ENCODE measurements around the gene VPS39. TPM values are rescaled to one million over a fixed set of nuclear protein-coding genes. Genes with fewer than 3 reads are reported as not detected.

VPS39 gene
- total RNA-seq (50.2 and 56.7 TPM in 2 replicates), polyA plus RNA-seq (51.1 and 56.5 TPM in 2 replicates), polyA minus RNA-seq (71.0 and 81.7 TPM in 2 replicates), Bru-seq, nascent RNA (percentile 76 among the genes with signal in this experiment), BruChase-seq, experiment 1, labeled RNA remaining after a 6-hour chase (percentile 83 among the genes with signal in this experiment), BruChase-seq, experiment 2, labeled RNA remaining after a 2-hour chase (percentile 77 among the genes with signal in this experiment)
- polyA plus RNA-seq (2011; cell fraction: cytosol; rRNA removed) = 34.8 and 37.1 TPM in 2 replicates
- 216 and 234 TPM in 2 replicates for polyA plus RNA-seq (2011; cell fraction: nucleus; rRNA removed)
- polyA plus RNA-seq (2012) = 31.9 and 37.7 TPM in 2 replicates
- polyA minus RNA-seq (2011; cell fraction: cytosol; rRNA and poly(A)+ RNA removed) = 17.6 TPM
- polyA minus RNA-seq (2011; cell fraction: nucleus; rRNA and poly(A)+ RNA removed) = 82.7 and 126 TPM in 2 replicates
- long read RNA-seq, full-length matches to known transcripts = 65 of 72 reads
- long read RNA-seq, partial matches to known transcripts = 3 of 72 reads
- long read RNA-seq, other reads (novel, unspliced or antisense) = 4 of 72 reads

- no peaks in the 10 kb centered on the region for H3K9me1 ChIP-seq (replicated peaks; ENCODE audit: control insufficient read depth, extremely low read depth, insufficient read depth, low read length)
- FAIRE-seq (peak; percentile 91), DNase-seq (ENCODE audit: low read depth, low spot score) (peak; percentile 92)
- ChIA-PET CTCF (interaction anchor here (0.6 to 2.4 kb wide), 3 partner anchors 12 to 916 kb away, joined by 3 to 7 read pairs (median 5); no protein-coding TSS in a partner anchor), POLR2A (interaction anchor here (0.6 to 1.0 kb wide), 2 partner anchors 12 to 26 kb away, joined by 3 read pairs; no protein-coding TSS in a partner anchor)
- peak within 1 kb of the TSS; percentile 79 for H3K27ac ChIP-seq (ENCODE audit: insufficient read depth, low read depth, low read length)
- TSS peak; percentile 49 for BruUV-seq (replicated peaks)
- H3K9ac ChIP-seq (replicated peaks; ENCODE audit: extremely low read depth, insufficient read depth, low read length) = peak within 1 kb of the TSS; percentile 92
- intact Hi-C loops (cut with micrococcal nuclease) = loop anchor here (1.0 kb wide), 1 partner anchor 177 kb away; no protein-coding TSS in a partner anchor
- peak; percentile 88 for TF ChIP-seq POLR2A (IDR thresholded peaks at IDR 0.05; ENCODE audit: low read depth, low read length)
- TF ChIP-seq GATA2 (IDR thresholded peaks at IDR 0.05; ENCODE audit: insufficient read depth, insufficient read length, low read depth, low read length) = no peak
- no peak for TF ChIP-seq JUN (IDR thresholded peaks at IDR 0.05; ENCODE audit: borderline replicate concordance, insufficient read depth, insufficient read length, low read depth)
- TF ChIP-seq FOS (IDR thresholded peaks at IDR 0.05; ENCODE audit: borderline replicate concordance, insufficient read depth, low read length) = no peak
- no peak for TF ChIP-seq EZH2 (IDR thresholded peaks at IDR 0.05; ENCODE audit: borderline replicate concordance, low read depth, low read length, severe bottlenecking)
- TF ChIP-seq MAX (IDR thresholded peaks at IDR 0.05; ENCODE audit: insufficient read depth, insufficient read length) = no peak
- peak; percentile 87 for TF ChIP-seq POLR2AphosphoS5 (IDR thresholded peaks at IDR 0.05; ENCODE audit: insufficient read depth, low read depth, low read length)
- TF ChIP-seq MYC (IDR thresholded peaks at IDR 0.05; ENCODE audit: low read depth, low read length) = no peak
- no peak for TF ChIP-seq CTCF (IDR thresholded peaks at IDR 0.05; ENCODE audit: extremely low read depth in 1 of 2, insufficient read depth in 1 of 2, low read depth in 1 of 2, low read length in 2 of 2)
- peak within 1 kb of the TSS; percentile 88 for H2AFZ ChIP-seq (ENCODE audit: low read depth, low read length)
- dilution Hi-C loops (cut with MboI; ENCODE audit: extremely low pct_ligation_motif_present, low sequenced_read_pairs) = no loop called here
- H3K79me2 ChIP-seq (ENCODE audit: control insufficient read depth, insufficient read depth, low read length) = peaks cover 22% of the 10 kb centered on the region
- H4K20me1 ChIP-seq (replicated peaks; ENCODE audit: control insufficient read depth, extremely low read depth, insufficient read depth, low read length) = no peaks in the 10 kb centered on the region
- H3K4me3 ChIP-seq (replicated peaks in 1 of 3; ENCODE audit: insufficient read depth in 1 of 3, low read depth in 1 of 3, low read length in 3 of 3) = peak within 1 kb of the TSS; percentile 74 to 94 (median 81)
- H3K36me3 ChIP-seq (ENCODE audit: control insufficient read depth in 2 of 2, extremely low read depth in 1 of 2, insufficient read depth in 2 of 2, low read length in 2 of 2) = peaks cover 5 to 12% of the 10 kb centered on the region in 2 experiments
- H3K4me2 ChIP-seq (ENCODE audit: insufficient read depth, low read length) = peak within 1 kb of the TSS; percentile 94
- peaks cover 10% of the 10 kb centered on the region for H3K4me1 ChIP-seq (ENCODE audit: control insufficient read depth, extremely low read depth, insufficient read depth, low read length)
- H3K9me3 ChIP-seq (replicated peaks; ENCODE audit: control insufficient read depth, insufficient read depth, low read length) = no peaks in the 10 kb centered on the region
- H3K27me3 ChIP-seq (ENCODE audit: control insufficient read depth in 2 of 2, insufficient read depth in 2 of 2, low read length in 2 of 2) = no peaks in the 10 kb centered on the region
Observed at GRCh38 chr15:42207674-42208579, at the start of gene VPS39. Gene VPS39 (minus strand): TSS chr15:42208304. CDS start chr15:42208153, 151 bp downstream.
